Lower lobe of right lung (tissue), 2 donors: ENCODE results near the gene DRAP1. TPM values are rescaled to one million over a fixed set of nuclear protein-coding genes. Genes with fewer than 3 reads are reported as not detected.
A peak's percentile ranks its signal among the peaks of the same experiment; 100 is the strongest.

Experiments used
- ATAC-seq, 2 donors: fragments of 200-7000 bp; cut with Tn5 transposase; one replicate each; pipeline ENCODE4 v1.9.1; 2020 to 2022; ENCODE audit warnings: mild to moderate bottlenecking in 2 of 2, moderate library complexity in 2 of 2
- DNase-seq: peaks from one replicate; pipeline ENCODE4 v3.0.0-alpha.2; 2020
- H3K27ac ChIP-seq: fragments of 200-600 bp; one replicate; pipeline ENCODE4 v1.8.0; 2022
- H3K27me3 ChIP-seq: fragments of 200-600 bp; one replicate; pipeline ENCODE4 v1.8.0; 2022; ENCODE audit warnings: low read depth
- H3K36me3 ChIP-seq: fragments of 200-600 bp; one replicate; pipeline ENCODE4 v1.8.0; 2022; ENCODE audit warnings: mild to moderate bottlenecking
- H3K4me1 ChIP-seq: fragments of 200-600 bp; one replicate; pipeline ENCODE4 v1.8.0; 2022
- H3K4me3 ChIP-seq: fragments of 200-600 bp; one replicate; pipeline ENCODE4 v1.8.0; 2022; ENCODE audit warnings: mild to moderate bottlenecking
- H3K9me3 ChIP-seq: fragments of 200-600 bp; one replicate; pipeline ENCODE4 v1.8.0; 2022
- intact Hi-C: fragments of 100-400 bp; cut with DNase I; formaldehyde crosslinking; loops from one replicate; pipeline ENCODE4 v1.11.0; 2022
- total RNA-seq: library from RNA; stranded (reverse); fragmentation: NEBNext Ultra II Directional; extraction: Animal tissue kit (Norgen Biotek cat#: 25700); gene quantifications from one replicate; pipeline ENCODE4 v1.2.1, GENCODE V29; 2021
- TF ChIP-seq, protein P1 (sequence below): fragments of 200-600 bp; IDR thresholded peaks from one replicate; pipeline ENCODE4 v1.8.0; 2022; ENCODE audit warnings: antibody characterized with exemption, mild to moderate bottlenecking
- donor health status: DM: no; HTN: yes; CAD: no; lungs with severe emphysema.

The DRAP1 gene
- total RNA-seq, 1 donor from 2014 or later: 63.3 TPM

DNA sequence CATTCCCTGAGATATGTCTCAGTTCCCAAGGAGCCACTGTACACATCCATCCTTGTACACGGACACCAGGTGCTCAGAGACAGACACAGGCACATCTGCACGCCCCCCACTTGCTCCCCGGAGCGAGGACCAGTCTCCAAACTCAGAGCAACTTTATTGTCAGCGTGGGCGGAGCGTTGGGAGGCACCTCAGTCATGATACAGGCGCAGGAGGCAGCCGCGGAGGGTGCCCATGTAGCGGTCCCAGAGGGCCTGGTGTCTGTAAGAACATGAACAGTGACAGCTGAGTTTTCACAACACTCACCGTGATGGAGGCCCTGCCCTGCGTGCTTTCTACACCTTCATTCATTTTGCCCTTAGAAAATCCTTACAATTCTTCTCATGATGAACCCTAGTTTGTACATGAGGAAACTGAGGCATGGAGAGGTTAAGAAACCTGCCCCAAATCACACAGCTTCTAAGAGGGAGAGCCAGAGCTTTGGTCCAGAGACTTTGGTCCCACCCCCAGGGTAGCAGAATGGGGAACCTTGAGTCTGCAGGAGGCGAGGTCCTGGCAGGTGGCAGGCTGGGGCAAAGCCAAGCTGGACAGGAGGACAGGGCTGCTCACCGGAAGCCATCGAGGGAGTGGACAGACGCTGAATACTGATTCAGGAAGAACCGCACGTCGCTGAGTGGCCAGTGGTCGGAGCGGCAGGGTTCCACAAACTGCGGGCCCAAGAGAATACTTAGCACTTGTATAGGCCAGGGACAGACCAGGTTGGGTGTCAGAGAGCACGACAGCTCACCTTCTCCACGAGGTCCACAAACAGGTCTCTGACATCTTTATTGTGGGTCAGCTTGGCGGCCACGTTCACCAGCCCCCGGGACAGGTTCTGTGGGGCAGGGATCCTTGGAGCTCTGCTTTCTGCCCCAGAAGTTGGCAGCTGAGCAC lies 35.2 kb upstream of the DRAP1 start:
- H3K36me3 ChIP-seq: peaks cover 44% of the 10 kb centered on the region
- H3K27me3 ChIP-seq: no peaks in the 10 kb centered on the region
- TF ChIP-seq, protein P1, sequence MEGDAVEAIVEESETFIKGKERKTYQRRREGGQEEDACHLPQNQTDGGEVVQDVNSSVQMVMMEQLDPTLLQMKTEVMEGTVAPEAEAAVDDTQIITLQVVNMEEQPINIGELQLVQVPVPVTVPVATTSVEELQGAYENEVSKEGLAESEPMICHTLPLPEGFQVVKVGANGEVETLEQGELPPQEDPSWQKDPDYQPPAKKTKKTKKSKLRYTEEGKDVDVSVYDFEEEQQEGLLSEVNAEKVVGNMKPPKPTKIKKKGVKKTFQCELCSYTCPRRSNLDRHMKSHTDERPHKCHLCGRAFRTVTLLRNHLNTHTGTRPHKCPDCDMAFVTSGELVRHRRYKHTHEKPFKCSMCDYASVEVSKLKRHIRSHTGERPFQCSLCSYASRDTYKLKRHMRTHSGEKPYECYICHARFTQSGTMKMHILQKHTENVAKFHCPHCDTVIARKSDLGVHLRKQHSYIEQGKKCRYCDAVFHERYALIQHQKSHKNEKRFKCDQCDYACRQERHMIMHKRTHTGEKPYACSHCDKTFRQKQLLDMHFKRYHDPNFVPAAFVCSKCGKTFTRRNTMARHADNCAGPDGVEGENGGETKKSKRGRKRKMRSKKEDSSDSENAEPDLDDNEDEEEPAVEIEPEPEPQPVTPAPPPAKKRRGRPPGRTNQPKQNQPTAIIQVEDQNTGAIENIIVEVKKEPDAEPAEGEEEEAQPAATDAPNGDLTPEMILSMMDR: no peak
- DNase-seq (peak; percentile 44), ATAC-seq (no peak)
- H3K4me1 ChIP-seq: peaks cover 21% of the 10 kb centered on the region
- intact Hi-C loops: loop anchor here (10.0 kb wide), 1 partner anchor 101 kb away; no protein-coding TSS in a partner anchor
- H3K9me3 ChIP-seq: no peaks in the 10 kb centered on the region
- H3K4me3 ChIP-seq: no peak overlapping the region
- no peak overlapping the region for H3K27ac ChIP-seq

DNA sequence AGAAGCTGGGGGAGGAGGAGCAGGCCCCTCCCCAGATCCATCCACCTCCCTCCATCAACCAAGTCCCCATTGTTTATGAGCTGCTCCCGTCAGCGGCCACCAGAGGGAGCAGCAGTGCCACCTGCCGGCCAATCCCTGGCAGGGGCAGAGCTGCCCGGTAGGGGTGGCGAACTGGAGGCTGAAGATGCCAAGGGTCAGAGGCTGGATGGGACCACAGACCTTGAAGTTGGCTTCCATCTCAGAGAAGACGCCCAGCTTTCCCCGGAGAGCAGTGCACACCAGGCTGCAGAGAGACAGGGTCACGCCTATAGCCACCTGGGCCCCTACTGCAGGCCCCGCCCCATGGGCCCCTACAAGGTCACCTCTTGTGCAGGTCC lies 34.5 kb upstream of the DRAP1 start:
- Histone ChIP-seq H3K4me1 (peaks cover 28% of the 10 kb centered on the region), H3K27ac (no peak overlapping the region), H3K27me3 (no peaks in the 10 kb centered on the region), H3K9me3 (no peaks in the 10 kb centered on the region), H3K36me3 (peaks cover 44% of the 10 kb centered on the region), H3K4me3 (no peak overlapping the region)
- ATAC-seq (peak; percentile 44 to 55), DNase-seq (peak; percentile 85)
- intact Hi-C loops: loop anchor here (10.0 kb wide), 1 partner anchor 100 kb away; no protein-coding TSS in a partner anchor
- TF ChIP-seq, protein P1: peak; percentile 99

DNA sequence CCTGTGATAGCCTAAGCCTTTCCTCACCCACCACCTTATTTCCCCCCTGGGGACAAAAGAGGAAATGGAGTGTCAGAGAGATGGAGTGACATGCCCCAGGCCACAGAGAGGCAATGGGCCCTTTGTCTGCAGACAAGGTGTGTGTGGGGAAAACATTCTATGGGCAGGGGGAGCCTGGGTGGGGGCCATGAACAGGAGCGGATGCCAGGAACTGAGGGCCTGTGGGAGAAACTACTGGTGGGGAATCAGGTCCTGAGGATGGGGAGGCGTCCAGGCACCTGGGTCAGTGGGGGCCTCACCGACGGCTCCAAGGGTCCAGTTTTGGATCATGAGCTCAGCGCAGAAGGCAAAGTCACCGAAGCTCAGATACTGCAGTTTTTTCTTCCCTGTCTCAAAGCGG lies 34.0 kb upstream of the DRAP1 start:
- TF ChIP-seq, protein P1: no peak
- intact Hi-C loops: loop anchor here (10.0 kb wide), 1 partner anchor 100 kb away; no protein-coding TSS in a partner anchor
- Histone ChIP-seq H3K4me3 (no peak overlapping the region), H3K27me3 (no peaks in the 10 kb centered on the region), H3K9me3 (no peaks in the 10 kb centered on the region), H3K36me3 (peaks cover 44% of the 10 kb centered on the region), H3K27ac (no peak overlapping the region), H3K4me1 (peaks cover 33% of the 10 kb centered on the region)
- ATAC-seq (no peak), DNase-seq (peak; percentile 40)

DNA sequence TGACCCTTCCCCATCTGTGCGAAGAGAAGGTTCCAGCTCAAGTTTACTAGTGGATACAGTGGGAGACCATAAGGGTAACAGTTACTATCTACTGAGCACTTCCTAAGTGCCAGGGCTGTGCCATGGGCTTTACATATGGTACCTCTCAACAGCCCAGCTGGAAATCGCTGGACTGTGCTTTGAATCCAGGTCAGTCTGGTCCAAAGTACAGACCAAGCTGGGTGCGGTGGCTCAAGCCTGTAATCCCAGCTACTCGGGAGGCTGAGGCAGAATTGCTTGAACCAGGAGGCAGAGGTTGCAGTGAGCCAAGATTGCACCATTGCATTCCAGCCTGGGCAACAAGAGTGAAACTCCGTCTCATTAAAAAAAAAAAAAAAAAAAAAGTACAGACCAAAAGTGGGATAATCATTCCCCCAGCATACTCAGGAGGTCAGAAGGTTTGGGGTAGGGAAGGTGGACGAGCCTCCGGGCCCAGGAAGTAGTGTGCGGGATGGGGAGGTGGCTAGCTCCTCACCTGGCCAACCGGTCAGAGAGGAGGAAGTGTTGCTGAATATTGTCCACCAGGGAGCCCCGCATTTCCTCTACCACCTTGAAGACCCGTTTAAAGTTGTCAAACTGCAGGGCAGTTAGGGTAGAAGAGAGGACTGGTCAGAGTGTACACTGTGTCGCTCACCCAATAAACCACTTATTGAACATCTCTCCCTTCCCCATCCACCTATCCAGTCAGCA lies 33.3 kb upstream of the DRAP1 start:
- Histone ChIP-seq H3K4me3 (no peak overlapping the region), H3K4me1 (peaks cover 34% of the 10 kb centered on the region), H3K27me3 (no peaks in the 10 kb centered on the region), H3K36me3 (peaks cover 44% of the 10 kb centered on the region), H3K27ac (no peak overlapping the region), H3K9me3 (no peaks in the 10 kb centered on the region)
- DNase-seq (peak; percentile 7), ATAC-seq (no peak)
- TF ChIP-seq, protein P1: no peak
- intact Hi-C loops: loop anchor here (10.0 kb wide), 1 partner anchor 99 kb away; no protein-coding TSS in a partner anchor
